Skeletal muscle cell (primary cell): ENCODE data around the gene PSENEN.

Experiments
- DNase-seq: peaks from one replicate; pipeline ENCODE4 v3.0.0-alpha.2; 2010; ENCODE audit warnings: low read depth
- H3K4me3 ChIP-seq: 2 replicates; pipeline ENCODE4 v1.5.1; 2011; ENCODE audit warnings: low read depth, mild to moderate bottlenecking, control low read depth, low read length, moderate library complexity

The PSENEN gene, protein sequence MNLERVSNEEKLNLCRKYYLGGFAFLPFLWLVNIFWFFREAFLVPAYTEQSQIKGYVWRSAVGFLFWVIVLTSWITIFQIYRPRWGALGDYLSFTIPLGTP

DNA sequence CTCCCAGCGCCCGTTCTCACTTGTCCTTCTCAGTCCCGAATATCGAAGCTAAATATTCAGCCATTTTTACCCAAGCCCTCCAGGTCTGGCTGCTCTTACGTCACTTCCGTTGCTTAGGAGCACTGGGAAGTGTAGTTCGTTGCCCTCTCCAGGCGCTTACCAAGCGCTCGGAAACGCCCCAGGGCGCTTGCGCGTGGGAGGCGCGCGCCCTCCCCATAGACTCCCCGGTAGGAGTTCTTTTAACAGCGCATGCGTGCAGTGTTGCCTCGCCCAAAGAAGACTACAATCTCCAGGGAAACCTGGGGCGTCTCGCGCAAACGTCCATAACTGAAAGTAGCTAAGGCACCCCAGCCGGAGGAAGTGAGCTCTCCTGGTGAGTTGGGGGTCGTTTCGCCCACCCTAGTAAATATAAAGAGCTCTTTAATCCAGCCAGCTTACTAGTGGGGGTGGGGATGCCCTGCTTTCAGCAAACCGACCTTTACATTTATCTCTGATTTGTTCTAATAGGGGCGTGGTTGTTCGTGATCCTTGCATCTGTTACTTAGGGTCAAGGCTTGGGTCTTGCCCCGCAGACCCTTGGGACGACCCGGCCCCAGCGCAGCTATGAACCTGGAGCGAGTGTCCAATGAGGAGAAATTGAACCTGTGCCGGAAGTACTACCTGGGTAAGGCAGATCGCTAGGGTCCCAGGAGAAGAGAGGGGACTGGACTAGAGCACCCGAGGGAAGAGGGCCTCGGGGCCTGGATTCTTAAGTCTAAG, at the start of gene PSENEN, which contains the start of gene U2AF1L4:
Gene PSENEN (plus strand): TSS at position 324 of the 759 bp plus-strand sequence. CDS start 280 bp downstream, at position 604.
Gene U2AF1L4 (minus strand): TSS at position 91 of the 759 bp plus-strand sequence. CDS start 27 bp downstream, at position 64.
- H3K4me3 ChIP-seq, result peak within 1 kb of the TSS; percentile 89
- DNase-seq, result peak; percentile 98

DNA sequence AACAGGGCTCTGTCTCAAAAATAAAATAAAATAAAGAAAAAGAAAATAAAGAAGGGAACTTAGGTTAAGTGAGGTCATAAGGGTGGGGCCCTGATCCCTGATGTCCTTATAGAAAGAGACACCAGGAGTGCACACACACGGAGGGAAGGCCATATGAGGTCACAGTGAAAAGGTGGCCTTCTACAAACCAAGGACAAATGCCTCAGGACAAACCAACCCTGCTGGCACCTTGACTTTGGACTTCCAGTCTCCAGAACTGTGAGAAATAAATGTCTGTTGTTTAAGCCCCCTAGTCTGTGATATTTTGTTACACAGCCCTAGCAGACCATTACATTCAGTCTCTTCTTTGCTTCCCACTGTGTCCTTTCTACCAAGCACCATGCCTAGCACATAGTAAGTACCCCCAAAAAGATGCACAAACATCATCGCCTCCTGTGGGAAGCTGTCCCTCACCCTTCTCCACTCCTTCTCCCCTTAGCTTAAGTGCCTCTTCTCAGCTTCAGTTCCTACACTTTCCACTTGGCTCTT, 49.5 kb upstream of the PSENEN start:
- no peak overlapping the region for H3K4me3 ChIP-seq
- DNase-seq, result no peak

DNA sequence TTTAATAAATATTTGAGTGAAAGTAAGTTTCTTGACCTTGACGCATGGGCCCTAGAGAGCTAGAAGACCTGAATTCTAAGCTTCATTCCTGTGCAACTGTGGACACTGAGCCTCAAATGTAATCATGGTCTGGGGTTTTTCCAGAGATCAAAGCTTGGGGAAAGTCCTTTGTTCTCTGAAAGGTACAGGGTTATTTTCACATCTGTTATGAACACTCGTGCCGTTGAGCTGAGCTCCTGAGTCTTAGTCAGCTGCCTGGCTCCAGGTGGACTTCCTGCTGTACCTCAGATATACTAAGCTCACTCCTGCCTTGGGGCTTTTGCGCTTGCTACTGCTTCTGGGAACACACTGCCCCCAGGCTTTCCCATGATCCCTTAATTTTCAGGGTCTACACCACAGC, 48.6 kb upstream of the PSENEN start:
- no peak overlapping the region for H3K4me3 ChIP-seq
- no peak for DNase-seq

DNA sequence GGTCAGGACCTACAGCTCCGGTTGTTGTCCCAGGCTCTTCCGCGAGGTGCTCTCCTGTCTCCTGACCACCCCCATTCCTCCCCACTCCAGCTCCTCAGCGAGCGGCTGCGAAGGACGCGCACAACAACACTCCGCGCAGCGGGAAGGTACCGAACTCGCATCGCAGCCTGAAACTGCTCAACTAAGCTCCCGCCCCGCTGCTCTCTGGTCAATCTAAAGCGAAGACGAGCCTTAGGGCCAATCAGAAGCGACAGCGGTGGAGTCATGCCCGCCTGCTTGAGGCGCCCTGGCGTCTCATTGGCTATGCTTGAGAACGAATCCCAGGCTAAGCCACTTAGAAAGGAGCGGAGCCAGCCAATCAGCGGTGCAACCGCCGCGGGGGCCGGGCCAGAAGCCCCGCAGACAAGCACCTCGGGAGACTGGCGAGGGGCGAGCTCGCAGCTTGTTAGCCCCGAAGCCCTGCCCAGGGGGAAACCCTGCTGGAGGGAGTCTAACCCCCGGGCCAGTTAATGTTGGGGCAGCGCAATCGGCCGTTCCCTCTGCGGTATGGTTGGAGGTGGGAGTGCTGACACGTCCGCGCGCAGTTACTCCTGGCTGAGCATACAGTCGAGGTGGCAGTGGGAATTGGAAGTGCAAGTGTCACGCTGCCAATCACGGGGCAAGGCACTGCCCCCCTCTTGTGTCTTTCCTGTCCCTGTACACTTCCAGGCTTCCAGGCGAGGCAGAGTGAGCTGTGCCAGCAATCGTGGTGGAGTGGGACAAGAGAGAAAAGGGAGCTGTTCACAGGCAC, 43.0 kb upstream of the PSENEN start:
- peak overlapping the region; percentile 69 for H3K4me3 ChIP-seq
- DNase-seq, result peak; percentile 91

DNA sequence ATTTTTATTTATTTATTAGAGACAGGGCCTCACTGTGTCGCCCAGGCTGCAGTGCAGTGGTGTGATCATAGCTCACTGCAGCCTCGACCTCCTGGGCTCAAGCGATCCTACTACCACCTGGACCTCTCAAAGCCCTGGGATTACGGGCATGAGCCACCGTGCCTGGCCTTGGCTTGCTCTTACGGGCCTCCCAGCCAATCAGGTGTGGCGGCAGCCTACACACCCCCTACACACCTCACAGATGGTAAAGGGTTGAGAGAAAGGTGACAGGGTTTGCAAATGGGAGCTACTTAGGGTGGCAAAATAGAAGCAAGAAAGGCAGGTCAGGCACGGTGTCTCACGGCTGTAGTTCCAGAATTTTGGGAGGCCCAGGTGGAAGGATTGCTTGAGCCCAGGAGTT, 42.1 kb upstream of the PSENEN start:
- H3K4me3 ChIP-seq, result no peak overlapping the region
- DNase-seq, result no peak

DNA sequence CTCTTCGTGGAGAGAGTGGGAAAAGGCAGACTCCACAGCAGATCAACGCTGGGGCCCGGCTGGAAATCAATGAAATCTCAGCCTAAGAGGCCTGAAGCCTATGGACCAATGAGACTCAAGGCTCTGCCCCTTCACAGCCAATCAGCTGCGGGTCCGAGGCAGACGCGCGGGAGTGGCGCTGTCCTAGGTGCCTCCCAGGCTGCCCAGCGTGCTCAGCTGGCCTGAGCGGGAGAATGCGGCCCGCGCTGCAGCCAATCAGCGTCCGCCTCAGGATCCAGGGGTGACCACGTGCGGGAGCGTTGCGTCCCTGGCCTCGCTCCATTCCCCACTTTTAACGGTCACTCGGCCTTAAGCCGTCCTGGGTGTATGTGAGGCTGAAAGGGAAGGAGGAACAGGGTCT, 41.2 kb upstream of the PSENEN start, which contains the start of gene ZBTB32:
Gene ZBTB32 (plus strand): TSS at position 341 of the 400 bp plus-strand sequence. CDS start 10,069 bp downstream, outside the sequence.
- DNase-seq, result no peak

DNA sequence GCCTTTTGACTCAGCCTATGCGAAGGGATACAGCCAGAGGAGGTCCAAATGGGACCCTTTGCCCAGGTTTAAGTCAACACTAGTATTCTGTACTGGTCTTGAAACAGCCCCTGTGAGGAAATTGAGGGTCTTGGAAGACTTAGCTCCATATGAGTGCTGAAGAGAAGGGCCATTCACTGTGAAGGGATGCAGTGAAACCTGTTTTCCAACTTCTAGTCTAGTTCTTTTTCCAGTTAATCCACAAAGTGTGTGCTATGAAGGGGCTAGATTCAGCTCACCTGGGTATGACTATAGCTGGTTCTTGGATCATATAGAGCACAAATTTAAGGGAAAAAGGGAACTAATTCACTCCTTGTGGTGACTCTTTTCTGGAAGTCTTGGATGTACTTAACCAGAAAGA, 37.1 kb upstream of the PSENEN start:
- H3K4me3 ChIP-seq, result no peak overlapping the region
- DNase-seq, result no peak

More for the DNA sequence above, 41.2 kb upstream of the PSENEN start, which contains the start of gene ZBTB32:
- H3K4me3 ChIP-seq, result no peak within 1 kb of the TSS

DNA sequence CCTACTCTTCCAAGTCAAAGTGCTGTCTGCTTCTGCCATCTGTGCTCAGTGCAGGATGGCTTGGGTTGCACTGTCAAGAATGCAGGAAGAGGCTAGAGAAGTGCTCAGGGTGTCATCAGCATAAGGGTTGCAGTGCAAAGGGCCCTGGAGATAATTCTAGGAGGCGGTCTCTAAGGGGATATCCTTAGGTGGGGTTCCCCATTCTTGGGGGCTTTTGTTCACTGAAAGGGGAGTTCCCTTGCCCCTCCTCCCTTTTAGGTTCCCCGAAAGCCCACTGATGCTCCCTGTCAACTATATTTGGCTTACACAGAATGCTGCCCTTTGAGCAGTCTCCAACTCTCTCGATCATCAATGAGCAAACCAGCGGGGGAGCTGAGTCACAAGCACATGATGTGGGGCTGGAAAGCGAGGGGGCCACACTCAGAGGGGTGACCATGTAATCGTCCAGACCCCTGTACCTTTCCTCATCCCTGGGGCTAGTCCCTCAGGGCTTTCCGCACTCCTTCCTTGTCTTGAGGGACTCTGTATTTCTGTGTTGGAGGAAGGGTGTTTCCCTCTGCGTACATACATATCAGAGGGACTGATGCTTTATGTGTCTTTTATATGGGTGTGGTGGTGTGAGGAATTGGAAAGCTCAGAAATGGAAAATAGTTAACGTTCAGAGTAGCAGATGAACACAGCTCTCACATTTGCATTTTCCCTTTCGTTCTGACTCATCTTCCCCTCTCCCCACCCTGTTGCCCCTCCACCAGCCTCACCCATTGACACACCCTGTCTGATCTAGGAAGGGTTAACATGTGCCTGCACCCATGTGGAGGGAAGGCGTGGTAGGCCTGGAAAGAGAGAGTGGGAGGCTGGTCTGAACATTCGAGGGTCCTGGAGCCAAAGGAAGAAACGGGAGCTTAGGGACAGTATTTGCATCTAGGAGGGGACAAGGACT, 34.4 kb upstream of the PSENEN start:
- no peak for DNase-seq
- no peak overlapping the region for H3K4me3 ChIP-seq

DNA sequence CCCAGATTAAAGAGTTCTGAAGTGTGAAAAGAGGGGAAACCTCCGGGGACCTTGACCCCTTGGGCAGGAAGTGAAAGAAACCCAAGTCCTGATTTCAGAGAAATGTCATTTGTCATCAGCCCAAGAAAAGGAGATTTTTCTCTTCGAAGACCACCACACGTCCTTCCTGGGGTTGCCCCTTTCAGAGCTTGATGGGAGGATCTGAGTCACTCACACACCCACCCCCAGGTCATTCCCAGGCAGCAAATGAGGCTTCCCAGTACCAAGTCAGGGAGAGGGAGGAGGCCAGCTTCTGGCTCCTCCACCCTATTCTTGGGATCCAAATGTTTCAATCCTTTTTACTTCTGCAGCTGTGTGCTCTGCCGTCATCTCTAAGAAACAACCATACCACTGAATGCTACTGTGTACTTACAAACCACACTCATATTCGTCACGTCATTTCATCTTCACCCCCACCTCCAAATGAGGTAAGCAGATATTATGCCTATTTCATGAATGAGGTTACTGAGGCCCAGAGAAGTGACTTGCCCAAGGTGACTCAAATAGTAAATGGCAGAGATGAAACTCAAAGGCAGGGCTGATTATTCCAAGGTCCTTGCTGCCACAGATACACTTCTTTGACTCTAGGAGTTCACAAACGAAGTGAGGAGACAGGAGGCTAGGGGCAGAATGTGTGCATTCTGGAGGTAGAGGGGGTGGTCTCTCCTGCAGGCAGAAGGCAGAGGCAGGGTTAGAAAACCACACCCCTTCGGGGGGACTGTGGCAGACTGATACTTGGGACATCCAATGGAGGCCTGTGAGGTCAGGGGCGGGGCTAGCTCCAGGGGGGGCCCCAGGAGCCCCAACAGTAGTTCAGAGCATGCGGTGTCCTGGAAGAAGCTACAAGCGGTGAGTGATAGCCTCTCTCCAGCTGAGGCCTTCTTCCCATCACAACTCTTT, 32.6 kb upstream of the PSENEN start:
- no peak overlapping the region for H3K4me3 ChIP-seq
- DNase-seq, result no peak

DNA sequence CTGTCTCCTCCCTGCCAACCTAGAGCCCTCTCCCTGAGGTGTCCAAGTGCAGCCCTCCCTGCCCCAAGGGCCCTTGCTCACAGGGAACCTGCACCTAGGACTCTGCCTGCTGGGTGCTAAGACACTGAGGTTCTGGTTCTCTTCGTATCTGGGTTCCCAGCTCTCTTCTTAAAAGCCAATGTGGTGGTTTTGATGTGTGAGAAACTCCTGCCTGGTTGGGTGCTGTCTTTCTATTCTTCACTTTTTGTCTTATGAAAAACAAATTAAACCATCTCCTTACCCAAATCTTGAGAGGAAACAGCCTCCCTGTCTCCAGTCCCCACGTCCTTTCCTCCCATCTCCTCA, 32.0 kb upstream of the PSENEN start:
- H3K4me3 ChIP-seq, result no peak overlapping the region
- no peak for DNase-seq

DNA sequence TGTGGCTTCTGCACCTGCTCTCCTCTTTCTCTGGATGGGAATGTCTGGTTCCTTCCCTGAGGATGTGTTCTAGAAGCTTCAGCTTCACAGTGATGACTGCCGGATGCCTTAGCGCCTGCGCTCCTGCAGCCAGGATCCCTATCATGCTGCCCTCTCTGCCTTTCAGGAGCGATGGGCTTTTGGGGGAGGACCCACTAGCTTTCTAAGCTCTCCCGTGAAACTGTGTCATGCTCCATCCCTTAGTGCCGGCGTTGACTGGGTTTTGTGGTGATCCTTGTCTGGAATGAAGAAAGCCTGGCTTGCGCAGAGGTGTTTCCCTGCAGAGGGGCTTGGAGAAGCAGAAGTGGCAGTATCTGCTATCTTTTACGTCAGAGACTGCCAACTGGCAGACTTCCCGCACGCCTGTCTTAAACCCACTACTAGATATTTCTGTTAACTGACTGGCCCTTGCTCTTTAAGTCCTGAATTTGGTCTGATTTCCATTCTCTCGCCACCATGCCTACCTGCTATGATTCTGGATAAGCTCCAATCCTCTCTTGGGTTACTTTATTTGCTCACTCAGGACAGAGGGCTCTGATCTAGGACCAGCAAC, 31.5 kb upstream of the PSENEN start:
- no peak for DNase-seq

DNA sequence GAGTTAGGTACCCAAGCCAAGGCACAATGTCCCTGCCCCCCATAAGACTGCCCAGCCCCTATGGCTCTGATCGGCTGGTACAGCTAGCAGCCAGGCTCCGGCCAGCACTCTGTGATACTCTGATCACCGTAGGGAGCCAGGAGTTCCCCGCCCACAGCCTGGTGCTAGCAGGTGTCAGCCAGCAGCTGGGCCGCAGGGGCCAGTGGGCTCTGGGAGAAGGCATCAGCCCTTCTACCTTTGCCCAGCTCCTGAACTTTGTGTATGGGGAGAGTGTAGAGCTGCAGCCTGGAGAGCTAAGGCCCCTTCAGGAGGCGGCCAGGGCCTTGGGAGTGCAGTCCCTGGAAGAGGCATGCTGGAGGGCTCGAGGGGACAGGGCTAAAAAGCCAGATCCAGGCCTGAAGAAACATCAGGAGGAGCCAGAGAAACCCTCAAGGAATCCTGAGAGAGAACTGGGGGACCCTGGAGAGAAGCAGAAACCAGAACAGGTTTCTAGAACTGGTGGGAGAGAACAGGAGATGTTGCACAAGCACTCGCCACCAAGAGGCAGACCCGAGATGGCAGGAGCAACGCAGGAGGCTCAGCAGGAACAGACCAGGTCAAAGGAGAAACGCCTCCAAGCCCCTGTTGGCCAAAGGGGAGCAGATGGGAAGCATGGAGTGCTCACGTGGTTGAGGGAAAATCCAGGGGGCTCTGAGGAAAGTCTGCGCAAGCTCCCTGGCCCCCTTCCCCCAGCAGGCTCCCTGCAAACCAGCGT, 30.7 kb upstream of the PSENEN start:
- no peak for DNase-seq
- no peak overlapping the region for H3K4me3 ChIP-seq

More for the DNA sequence above, 31.5 kb upstream of the PSENEN start:
- H3K4me3 ChIP-seq, result no peak overlapping the region

DNA sequence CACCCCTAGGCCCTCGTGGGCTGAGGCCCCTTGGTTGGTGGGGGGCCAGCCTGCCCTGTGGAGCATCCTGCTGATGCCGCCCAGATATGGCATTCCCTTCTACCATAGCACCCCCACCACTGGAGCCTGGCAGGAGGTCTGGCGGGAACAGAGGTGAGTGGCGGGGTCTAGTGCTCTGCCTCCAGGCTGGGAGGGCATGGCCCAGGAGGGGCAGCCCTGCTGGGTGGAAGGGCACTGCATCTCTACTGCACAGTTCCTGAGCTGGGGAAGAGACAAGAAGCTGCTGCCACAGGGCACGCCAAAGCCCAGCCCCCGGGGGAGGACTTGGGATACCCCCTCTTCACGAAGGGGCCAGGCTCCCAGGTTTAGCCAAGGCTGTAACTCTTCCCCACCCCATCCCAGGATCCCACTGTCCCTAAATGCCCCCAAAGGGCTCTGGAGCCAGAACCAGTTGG, 30.1 kb upstream of the PSENEN start:
- no peak overlapping the region for H3K4me3 ChIP-seq
- no peak for DNase-seq

DNA sequence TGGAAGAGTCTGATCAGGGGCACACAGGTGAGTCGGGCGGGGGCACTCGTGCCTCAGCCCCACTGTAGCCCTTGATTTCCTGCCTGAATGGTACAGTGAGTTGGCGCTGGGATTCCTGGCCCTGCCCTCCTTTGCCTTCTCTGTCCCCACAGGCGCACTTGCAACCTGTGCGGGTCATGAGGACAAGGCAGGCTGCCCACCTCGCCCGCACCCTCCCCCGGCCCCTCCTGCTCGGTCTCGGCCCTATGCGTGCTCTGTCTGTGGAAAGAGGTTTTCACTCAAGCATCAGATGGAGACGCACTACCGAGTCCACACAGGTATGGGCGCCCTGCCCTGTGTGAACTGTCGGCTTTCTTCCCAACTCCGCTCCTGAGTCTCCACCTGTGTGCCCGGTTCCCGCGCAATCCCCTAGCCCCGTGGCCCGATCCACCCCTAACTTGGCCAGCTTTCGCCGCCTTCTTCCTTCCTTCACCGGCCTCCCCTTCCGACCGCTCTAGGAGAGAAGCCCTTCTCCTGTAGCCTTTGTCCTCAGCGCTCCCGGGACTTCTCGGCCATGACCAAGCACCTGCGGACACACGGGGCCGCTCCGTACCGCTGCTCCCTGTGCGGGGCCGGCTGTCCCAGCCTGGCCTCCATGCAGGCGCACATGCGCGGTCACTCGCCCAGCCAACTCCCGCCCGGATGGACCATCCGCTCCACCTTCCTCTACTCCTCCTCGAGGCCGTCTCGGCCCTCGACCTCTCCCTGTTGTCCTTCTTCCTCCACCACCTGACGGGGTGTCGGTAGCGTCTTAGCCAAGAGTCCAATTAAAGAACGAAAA, 29.3 kb upstream of the PSENEN start:
- no peak for DNase-seq
- peak overlapping the region; percentile 84 for H3K4me3 ChIP-seq

DNA sequence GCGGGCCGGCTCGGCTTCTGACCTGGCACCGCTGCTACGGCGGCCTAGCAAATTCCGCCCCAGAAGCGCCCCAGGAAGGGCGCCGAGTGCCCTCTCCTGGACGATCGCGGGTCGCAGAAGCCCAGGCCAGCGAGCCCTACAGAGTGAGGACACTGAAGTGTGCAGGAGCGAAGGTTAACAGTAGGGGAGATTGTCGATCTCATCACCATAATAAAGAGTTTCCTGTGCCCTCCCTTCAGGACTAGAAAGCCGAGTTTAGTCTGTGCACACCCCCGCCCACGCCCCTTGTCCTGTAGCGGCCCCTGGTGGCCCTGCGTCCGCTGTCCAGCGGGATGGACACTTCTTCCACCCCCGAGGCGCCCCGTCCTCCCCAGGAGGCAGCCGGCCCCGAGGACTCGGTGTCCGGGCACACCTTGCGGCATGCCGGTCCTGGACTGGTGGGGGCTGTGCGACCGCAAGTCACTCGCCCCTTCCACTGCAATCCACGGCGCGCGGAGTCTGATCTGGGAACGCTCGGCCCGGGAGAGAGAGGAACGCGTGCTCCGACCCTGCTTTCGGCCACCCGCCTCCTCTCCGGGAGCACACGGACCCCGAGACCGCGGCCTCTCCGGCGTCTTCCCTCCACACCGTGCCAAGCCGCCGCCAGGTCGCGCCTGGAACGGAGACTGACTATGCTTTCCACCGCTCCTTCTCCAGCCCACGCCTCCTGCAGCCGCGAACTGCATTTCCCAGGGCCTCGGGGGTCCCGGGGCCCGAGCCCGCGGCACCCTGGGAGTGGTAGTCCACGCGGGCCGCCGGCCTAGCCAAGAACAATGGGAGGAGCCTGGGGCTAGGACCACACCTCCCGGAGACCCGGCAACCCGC, 28.4 kb upstream of the PSENEN start:
- peak overlapping the region; percentile 84 for H3K4me3 ChIP-seq
- peak; percentile 84 for DNase-seq
